ENCODE results near the gene SCP2. TPM values are rescaled to one million over a fixed set of nuclear protein-coding genes. Genes with fewer than 3 reads are reported as not detected.

SCP2 gene
- total RNA-seq, 1 experiment from 2014 or later = 53.8 TPM

DNA sequence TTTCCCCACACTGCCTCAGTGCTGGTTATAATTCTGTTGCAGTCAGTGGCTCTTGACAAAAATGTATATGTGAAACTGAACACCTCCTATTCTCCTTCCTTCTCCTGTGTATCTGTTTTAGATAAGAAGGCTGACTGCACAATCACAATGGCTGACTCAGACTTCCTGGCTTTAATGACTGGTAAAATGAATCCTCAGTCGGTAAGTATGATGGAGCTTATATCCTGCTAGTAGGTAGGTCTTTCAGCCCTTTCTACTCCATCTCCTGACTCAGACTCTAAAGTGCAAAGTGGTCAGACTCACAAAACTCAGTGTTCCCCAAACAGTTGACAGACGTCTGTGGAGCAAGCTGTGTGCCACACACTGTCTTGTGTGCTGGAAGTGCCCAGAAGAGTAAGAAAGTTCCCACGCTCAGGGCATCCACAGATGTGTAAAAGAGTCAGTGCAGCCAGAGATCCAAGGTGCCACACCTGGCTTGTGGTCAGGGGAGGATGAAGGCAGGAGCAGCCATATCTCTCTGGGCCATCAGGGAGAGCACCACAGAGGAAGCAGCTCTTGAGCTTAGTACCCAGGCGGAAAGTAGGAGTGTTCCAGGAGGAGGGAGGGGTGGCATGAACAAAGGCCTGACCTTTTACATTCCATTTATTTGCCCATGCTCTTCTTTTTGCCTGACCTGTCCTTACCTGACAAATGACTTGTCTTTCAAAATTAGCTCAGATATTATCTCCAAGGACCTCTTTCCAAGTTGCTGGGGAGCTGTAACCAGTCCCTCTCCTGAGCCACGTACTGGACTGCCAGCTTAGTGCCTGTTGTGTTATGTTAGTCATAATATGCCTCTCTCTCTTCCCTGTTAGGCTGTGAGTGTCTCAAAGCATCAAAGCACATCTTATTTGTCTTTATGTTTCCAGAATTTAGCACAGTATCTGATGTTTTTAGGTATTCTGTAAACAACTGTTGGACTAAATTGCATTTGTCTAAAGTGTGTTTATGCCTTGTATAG lies 121.0 kb downstream of the SCP2 start:
- DNase-seq (ENCODE audit: unreplicated experiment) = peak; percentile 5
- BruUV-seq (replicated peaks) = no TSS peak

GRCh38 chr1:53048960-53049573 lies 122.0 kb downstream of the SCP2 start:
- peaks cover 30% of the 10 kb centered on the region for H3K36me3 Mint-ChIP-seq (ENCODE audit: insufficient read depth, unreplicated experiment)
- no peaks in the 10 kb centered on the region for H3K27me3 Mint-ChIP-seq (ENCODE audit: insufficient read depth, unreplicated experiment)
- no peaks in the 10 kb centered on the region for H3K4me1 Mint-ChIP-seq (ENCODE audit: insufficient read depth, unreplicated experiment)
- no peak for DNase-seq (ENCODE audit: unreplicated experiment)
- no peaks in the 10 kb centered on the region for H3K9me3 Mint-ChIP-seq (ENCODE audit: unreplicated experiment)
- BruUV-seq (replicated peaks) = no TSS peak
- H3K4me3 Mint-ChIP-seq (ENCODE audit: unreplicated experiment) = no peak overlapping the region
- no peak overlapping the region for H3K27ac Mint-ChIP-seq (ENCODE audit: low read depth, unreplicated experiment)
- TF ChIP-seq CTCF (IDR thresholded peaks at IDR 0.05; ENCODE audit: unreplicated experiment) = no peak
- intact Hi-C loops (cut with micrococcal nuclease) = no loop called here
- POLR2A ChIA-PET = interaction anchor here (0.7 to 1.2 kb wide), 2 partner anchors 34 to 147 kb away, joined by 3 to 5 read pairs; no protein-coding TSS in a partner anchor
- CTCF ChIA-PET = no interaction called here

More for the DNA sequence above, 121.0 kb downstream of the SCP2 start:
- Mint-ChIP-seq H3K36me3 (ENCODE audit: insufficient read depth, unreplicated experiment) (peaks cover 29% of the 10 kb centered on the region), H3K4me1 (ENCODE audit: insufficient read depth, unreplicated experiment) (no peaks in the 10 kb centered on the region), H3K27me3 (ENCODE audit: insufficient read depth, unreplicated experiment) (no peaks in the 10 kb centered on the region), H3K4me3 (ENCODE audit: unreplicated experiment) (no peak overlapping the region), H3K27ac (ENCODE audit: low read depth, unreplicated experiment) (no peak overlapping the region), H3K9me3 (ENCODE audit: unreplicated experiment) (no peaks in the 10 kb centered on the region)
- ChIA-PET POLR2A (interaction anchor here (0.7 to 1.2 kb wide), 2 partner anchors 33 to 148 kb away, joined by 3 to 5 read pairs; no protein-coding TSS in a partner anchor), CTCF (interaction anchor here (0.6 kb wide), 1 partner anchor 1845 kb away, joined by 8 read pairs; no protein-coding TSS in a partner anchor)
- TF ChIP-seq CTCF (IDR thresholded peaks at IDR 0.05; ENCODE audit: unreplicated experiment) = no peak
- intact Hi-C loops (cut with micrococcal nuclease) = no loop called here

GRCh38 chr1:53049574-53049967 lies 122.5 kb downstream of the SCP2 start:
- TF ChIP-seq CTCF (IDR thresholded peaks at IDR 0.05; ENCODE audit: unreplicated experiment) = no peak
- POLR2A ChIA-PET = interaction anchor here (1.2 kb wide), 1 partner anchor 34 kb away, joined by 5 read pairs; no protein-coding TSS in a partner anchor
- CTCF ChIA-PET = no interaction called here
- BruUV-seq (replicated peaks) = no TSS peak
- no peaks in the 10 kb centered on the region for H3K27me3 Mint-ChIP-seq (ENCODE audit: insufficient read depth, unreplicated experiment)
- intact Hi-C loops (cut with micrococcal nuclease) = no loop called here
- H3K9me3 Mint-ChIP-seq (ENCODE audit: unreplicated experiment) = no peaks in the 10 kb centered on the region
- no peak for DNase-seq (ENCODE audit: unreplicated experiment)
- no peak overlapping the region for H3K27ac Mint-ChIP-seq (ENCODE audit: low read depth, unreplicated experiment)
- H3K4me3 Mint-ChIP-seq (ENCODE audit: unreplicated experiment) = no peak overlapping the region
- H3K4me1 Mint-ChIP-seq (ENCODE audit: insufficient read depth, unreplicated experiment) = no peaks in the 10 kb centered on the region
- H3K36me3 Mint-ChIP-seq (ENCODE audit: insufficient read depth, unreplicated experiment) = peaks cover 35% of the 10 kb centered on the region

- CTCF ChIA-PET = interaction anchor here (0.9 to 1.2 kb wide), 2 partner anchors 9 to 136 kb away, joined by 3 to 4 read pairs; no protein-coding TSS in a partner anchor
Observed at GRCh38 chr1:53050310-53050709, 123.2 kb downstream of the SCP2 start.

More at GRCh38 chr1:53050310-53050709, 123.2 kb downstream of the SCP2 start:
- H3K27ac Mint-ChIP-seq (ENCODE audit: low read depth, unreplicated experiment) = no peak overlapping the region
- no TSS peak for BruUV-seq (replicated peaks)
- no peak for TF ChIP-seq CTCF (IDR thresholded peaks at IDR 0.05; ENCODE audit: unreplicated experiment)
- H3K27me3 Mint-ChIP-seq (ENCODE audit: insufficient read depth, unreplicated experiment) = no peaks in the 10 kb centered on the region
- intact Hi-C loops (cut with micrococcal nuclease) = no loop called here
- DNase-seq (ENCODE audit: unreplicated experiment) = no peak
- POLR2A ChIA-PET = no interaction called here
- no peaks in the 10 kb centered on the region for H3K9me3 Mint-ChIP-seq (ENCODE audit: unreplicated experiment)
- no peaks in the 10 kb centered on the region for H3K4me1 Mint-ChIP-seq (ENCODE audit: insufficient read depth, unreplicated experiment)
- peaks cover 36% of the 10 kb centered on the region for H3K36me3 Mint-ChIP-seq (ENCODE audit: insufficient read depth, unreplicated experiment)
- no peak overlapping the region for H3K4me3 Mint-ChIP-seq (ENCODE audit: unreplicated experiment)

All from MCF 10A (cell line).